ENCODE data around the gene SLC35F3. TPM values are rescaled to one million over a fixed set of nuclear protein-coding genes. Genes with fewer than 3 reads are reported as not detected.

The SLC35F3 gene
- total RNA-seq, 2 donors from 2014 or later = 14.4 to 14.8 TPM

DNA sequence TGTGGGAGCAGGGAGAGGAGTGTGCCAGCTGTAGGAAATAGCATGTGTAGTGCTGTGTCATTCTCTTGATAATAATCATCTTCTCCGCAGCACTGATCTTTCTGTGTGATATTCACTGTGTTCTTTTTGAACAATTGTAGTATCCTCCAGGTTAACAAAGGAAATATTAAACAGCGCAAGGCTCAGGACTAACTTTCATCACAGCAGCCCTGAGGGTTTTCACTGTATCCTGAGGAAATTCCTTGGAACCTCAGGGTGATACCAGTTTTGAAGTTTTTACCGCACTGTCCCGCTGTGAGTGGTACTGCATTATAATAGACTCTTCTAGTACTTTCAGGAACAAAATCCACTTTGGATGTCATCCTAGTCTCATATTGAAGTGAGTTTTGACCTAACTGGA is 240.4 kb downstream of the SLC35F3 start:
- peaks cover 5% of the 10 kb centered on the region for H3K9me3 ChIP-seq (ENCODE audit: control insufficient read depth, low read length)
- H3K4me3 ChIP-seq (ENCODE audit: low read length) = no peak overlapping the region
- Mint-ChIP-seq H3K4me3 (no peak overlapping the region), H3K27ac (no peak overlapping the region), H3K27me3 (ENCODE audit: insufficient read depth) (no peaks in the 10 kb centered on the region), H3K9me3 (peaks cover 9% of the 10 kb centered on the region), H3K4me1 (peaks cover 3% of the 10 kb centered on the region), H3K36me3 (ENCODE audit: low read depth) (no peaks in the 10 kb centered on the region)
- H3K36me3 ChIP-seq (ENCODE audit: control insufficient read depth, insufficient read depth, low read length) = no peaks in the 10 kb centered on the region
- H3K4me1 ChIP-seq (ENCODE audit: control insufficient read depth, insufficient read depth, low read length) = no peaks in the 10 kb centered on the region
- H3K27ac ChIP-seq (ENCODE audit: low read depth, low read length) = no peak overlapping the region
- TF ChIP-seq, protein P1, sequence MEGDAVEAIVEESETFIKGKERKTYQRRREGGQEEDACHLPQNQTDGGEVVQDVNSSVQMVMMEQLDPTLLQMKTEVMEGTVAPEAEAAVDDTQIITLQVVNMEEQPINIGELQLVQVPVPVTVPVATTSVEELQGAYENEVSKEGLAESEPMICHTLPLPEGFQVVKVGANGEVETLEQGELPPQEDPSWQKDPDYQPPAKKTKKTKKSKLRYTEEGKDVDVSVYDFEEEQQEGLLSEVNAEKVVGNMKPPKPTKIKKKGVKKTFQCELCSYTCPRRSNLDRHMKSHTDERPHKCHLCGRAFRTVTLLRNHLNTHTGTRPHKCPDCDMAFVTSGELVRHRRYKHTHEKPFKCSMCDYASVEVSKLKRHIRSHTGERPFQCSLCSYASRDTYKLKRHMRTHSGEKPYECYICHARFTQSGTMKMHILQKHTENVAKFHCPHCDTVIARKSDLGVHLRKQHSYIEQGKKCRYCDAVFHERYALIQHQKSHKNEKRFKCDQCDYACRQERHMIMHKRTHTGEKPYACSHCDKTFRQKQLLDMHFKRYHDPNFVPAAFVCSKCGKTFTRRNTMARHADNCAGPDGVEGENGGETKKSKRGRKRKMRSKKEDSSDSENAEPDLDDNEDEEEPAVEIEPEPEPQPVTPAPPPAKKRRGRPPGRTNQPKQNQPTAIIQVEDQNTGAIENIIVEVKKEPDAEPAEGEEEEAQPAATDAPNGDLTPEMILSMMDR (conservative IDR thresholded peaks at IDR 0.05) = no peak
- DNase-seq = no peak
- 80 to 88% methylated on average over 4 of the region's 4 CpGs for WGBS, 2 experiments (ENCODE audit: insufficient coverage in 1 of 2, insufficient read length in 1 of 2)
- no peaks in the 10 kb centered on the region for H3K27me3 ChIP-seq (ENCODE audit: control insufficient read depth, insufficient read depth, low read length, poor library complexity, severe bottlenecking)
- H3K9ac ChIP-seq (ENCODE audit: extremely low read depth, low read length, poor library complexity, severe bottlenecking) = no peak overlapping the region

DNA sequence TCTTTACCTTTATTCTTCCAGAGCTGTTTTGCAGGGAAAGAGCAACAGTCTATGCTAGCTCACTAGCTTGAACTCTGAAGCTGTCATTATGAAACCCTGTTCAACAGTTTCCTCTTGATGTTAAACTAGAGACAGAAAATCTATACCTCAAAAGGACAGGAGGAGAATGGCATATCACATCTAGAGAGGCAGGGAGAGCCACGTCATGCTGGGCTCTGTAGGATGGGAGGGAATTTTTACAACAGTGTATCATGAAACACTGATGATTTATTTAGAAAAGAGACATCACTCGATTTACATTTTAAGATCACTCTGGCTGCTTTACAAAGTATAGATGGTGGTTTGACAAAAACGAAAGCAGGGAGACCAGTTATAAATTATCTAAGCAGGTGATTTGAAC is 243.9 kb downstream of the SLC35F3 start:
- no peak overlapping the region for H3K4me3 Mint-ChIP-seq
- 91 to 100% methylated on average over 3 of the region's 3 CpGs for WGBS, 2 experiments (ENCODE audit: insufficient coverage in 1 of 2, insufficient read length in 1 of 2)
- no peaks in the 10 kb centered on the region for H3K4me1 ChIP-seq (ENCODE audit: control insufficient read depth, insufficient read depth, low read length)

DNA sequence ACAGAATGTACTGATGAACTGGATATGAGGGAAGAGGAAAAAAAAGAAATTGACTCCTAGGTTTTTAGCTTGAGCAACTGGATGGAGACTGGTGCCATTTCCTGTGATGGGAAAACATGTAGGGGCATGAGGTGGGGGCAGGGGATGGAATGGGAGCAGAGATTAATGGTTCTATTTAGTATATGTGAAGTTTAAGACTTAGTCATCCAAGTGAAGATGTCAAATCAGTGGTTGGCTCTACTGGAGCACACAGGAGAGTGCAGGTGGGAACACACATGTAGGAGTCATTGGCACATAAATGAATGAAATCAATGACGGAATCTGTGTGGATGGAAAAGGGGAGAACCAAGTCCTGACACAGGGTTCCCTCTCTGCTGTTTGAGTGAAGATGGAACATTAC is 244.3 kb downstream of the SLC35F3 start:
- no peak overlapping the region for H3K9ac ChIP-seq (ENCODE audit: extremely low read depth, low read length, poor library complexity, severe bottlenecking)
- TF ChIP-seq, protein P1 (conservative IDR thresholded peaks at IDR 0.05) = no peak
- Mint-ChIP-seq H3K36me3 (ENCODE audit: low read depth) (no peaks in the 10 kb centered on the region), H3K4me1 (peaks cover 17% of the 10 kb centered on the region), H3K27me3 (ENCODE audit: insufficient read depth) (no peaks in the 10 kb centered on the region), H3K4me3 (no peak overlapping the region), H3K9me3 (peaks cover 9% of the 10 kb centered on the region), H3K27ac (no peak overlapping the region)
- H3K27ac ChIP-seq (ENCODE audit: low read depth, low read length) = no peak overlapping the region
- H3K9me3 ChIP-seq (ENCODE audit: control insufficient read depth, low read length) = peaks cover 5% of the 10 kb centered on the region
- H3K27me3 ChIP-seq (ENCODE audit: control insufficient read depth, insufficient read depth, low read length, poor library complexity, severe bottlenecking) = no peaks in the 10 kb centered on the region
- H3K4me3 ChIP-seq (ENCODE audit: low read length) = no peak overlapping the region
- WGBS, 2 experiments (ENCODE audit: insufficient coverage in 1 of 2, insufficient read length in 1 of 2) = 89 to 98% methylated on average over 1 of the region's 1 CpG
- no peaks in the 10 kb centered on the region for H3K4me1 ChIP-seq (ENCODE audit: control insufficient read depth, insufficient read depth, low read length)
- H3K36me3 ChIP-seq (ENCODE audit: control insufficient read depth, insufficient read depth, low read length) = no peaks in the 10 kb centered on the region
- no peak for DNase-seq

More for the DNA sequence above, 243.9 kb downstream of the SLC35F3 start:
- no peak overlapping the region for H3K4me3 ChIP-seq (ENCODE audit: low read length)
- H3K27ac Mint-ChIP-seq = no peak overlapping the region
- no peaks in the 10 kb centered on the region for H3K36me3 Mint-ChIP-seq (ENCODE audit: low read depth)
- no peaks in the 10 kb centered on the region for H3K36me3 ChIP-seq (ENCODE audit: control insufficient read depth, insufficient read depth, low read length)
- H3K27ac ChIP-seq (ENCODE audit: low read depth, low read length) = no peak overlapping the region
- peaks cover 17% of the 10 kb centered on the region for H3K4me1 Mint-ChIP-seq
- H3K27me3 ChIP-seq (ENCODE audit: control insufficient read depth, insufficient read depth, low read length, poor library complexity, severe bottlenecking) = no peaks in the 10 kb centered on the region
- TF ChIP-seq, protein P1 (conservative IDR thresholded peaks at IDR 0.05) = no peak
- DNase-seq = no peak
- peaks cover 5% of the 10 kb centered on the region for H3K9me3 ChIP-seq (ENCODE audit: control insufficient read depth, low read length)
- H3K27me3 Mint-ChIP-seq (ENCODE audit: insufficient read depth) = no peaks in the 10 kb centered on the region
- peaks cover 9% of the 10 kb centered on the region for H3K9me3 Mint-ChIP-seq
- no peak overlapping the region for H3K9ac ChIP-seq (ENCODE audit: extremely low read depth, low read length, poor library complexity, severe bottlenecking)
